HG03103 (cell line): ENCODE results near the gene SRPK3.

ENCODE experiments used
- ATAC-seq: cut with Tn5 transposase; IDR thresholded peaks from one replicate; pipeline ENCODE4 v1.9.1; 2021; ENCODE audit warnings: low read depth; ENCODE audit not compliant: unreplicated experiment

The SRPK3 gene

GRCh38 chrX:153781428-153782047 is 697 bp downstream of the SRPK3 start:
- ATAC-seq, result no peak

DNA sequence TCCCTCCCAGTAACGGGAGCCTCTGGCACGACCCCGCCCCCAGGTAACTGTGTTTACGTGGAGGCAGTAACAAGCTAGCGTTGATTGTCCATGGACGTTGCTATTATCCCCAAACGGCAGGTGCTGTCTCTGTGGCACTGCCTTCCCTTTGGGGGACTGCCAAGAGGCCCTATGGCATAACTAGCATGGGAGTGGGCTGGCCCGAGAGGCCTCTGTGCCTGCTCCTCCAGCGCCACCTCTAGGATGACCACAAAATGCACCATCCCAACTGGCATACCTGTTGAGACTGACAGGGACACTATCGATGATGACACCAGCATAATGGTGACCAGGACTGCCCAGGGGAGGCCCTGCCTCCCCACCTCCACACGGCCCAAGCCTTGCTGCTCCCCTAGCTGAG is 1.5 kb downstream of the SRPK3 start:
- no peak for ATAC-seq

- no peak for ATAC-seq
Observed at GRCh38 chrX:153782871-153783270, 2.0 kb downstream of the SRPK3 start.

DNA sequence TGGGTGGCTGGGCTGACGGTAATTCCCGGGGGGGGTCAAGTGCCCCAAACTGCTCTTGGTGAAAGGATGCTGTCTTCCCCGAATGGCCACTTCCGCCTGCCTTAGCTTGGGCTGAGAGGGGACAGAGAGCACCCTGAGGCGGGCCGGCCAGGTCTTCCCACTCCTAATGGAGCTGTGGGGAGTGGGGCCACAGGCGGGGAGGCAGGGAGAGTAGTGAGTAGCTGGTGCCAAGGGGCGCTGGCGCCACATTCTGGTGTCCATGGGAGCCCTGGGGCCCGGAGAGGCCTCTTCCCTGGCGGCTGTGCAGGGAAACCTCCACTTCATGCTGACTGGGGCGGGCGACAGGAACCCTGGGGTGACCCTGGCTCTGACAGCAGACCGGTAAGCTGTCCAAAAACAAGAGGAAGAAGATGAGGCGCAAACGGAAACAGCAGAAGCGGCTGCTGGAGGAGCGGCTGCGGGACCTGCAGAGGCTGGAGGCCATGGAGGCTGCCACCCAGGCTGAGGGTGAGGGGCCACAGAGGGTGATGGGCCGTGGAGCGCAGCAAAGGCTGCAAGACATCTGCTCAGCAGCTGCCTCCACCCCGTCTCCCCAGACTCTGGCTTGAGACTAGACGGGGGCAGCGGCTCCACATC is 2.7 kb downstream of the SRPK3 start:
- no peak for ATAC-seq

DNA sequence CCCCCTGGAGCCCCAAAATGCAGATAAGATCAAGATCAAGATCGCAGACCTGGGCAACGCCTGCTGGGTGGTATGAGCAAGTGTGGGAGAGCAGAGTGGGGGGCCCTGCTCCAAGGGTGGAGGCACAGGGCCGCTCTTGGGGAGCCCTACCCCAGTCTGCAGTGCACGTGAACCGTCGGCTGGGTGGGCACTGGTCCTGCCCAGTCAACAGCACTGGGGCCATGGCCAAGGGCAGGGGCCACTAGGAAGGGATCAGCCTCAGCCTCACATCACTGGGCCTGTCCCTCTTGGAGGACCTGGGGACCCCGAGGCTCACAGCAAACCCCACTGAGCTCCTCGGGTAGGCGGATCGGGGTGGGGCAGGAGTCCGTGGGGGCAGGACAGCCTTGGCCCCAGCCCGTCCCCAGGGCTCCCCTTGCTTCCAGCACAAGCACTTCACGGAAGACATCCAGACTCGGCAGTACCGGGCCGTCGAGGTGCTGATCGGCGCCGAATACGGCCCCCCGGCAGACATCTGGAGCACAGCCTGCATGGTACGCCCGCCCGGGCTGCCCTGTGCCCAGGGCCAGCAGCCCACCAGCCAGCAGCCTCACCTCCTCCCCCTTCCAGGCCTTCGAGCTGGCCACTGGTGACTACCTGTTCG is 3.6 kb downstream of the SRPK3 start:
- no peak for ATAC-seq

DNA sequence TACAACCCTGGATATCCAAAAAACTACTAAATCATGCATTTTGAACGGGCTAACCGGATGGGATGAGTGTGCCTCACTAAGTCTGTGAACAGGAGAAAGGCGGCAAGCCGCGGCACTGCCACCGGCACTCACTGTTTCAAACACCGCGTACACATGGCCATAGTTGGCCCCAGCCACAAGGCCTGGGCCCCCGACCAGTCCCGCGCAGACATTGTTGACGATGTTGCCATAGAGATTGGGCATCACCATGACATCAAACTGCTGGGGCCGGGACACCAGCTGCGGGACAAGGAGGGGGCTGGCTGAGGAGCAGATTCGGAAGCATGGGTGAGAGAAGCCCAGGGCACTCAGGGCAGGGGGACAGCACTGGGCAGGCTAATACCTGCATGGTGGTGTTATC is 5.8 kb downstream of the SRPK3 start:
- no peak for ATAC-seq

DNA sequence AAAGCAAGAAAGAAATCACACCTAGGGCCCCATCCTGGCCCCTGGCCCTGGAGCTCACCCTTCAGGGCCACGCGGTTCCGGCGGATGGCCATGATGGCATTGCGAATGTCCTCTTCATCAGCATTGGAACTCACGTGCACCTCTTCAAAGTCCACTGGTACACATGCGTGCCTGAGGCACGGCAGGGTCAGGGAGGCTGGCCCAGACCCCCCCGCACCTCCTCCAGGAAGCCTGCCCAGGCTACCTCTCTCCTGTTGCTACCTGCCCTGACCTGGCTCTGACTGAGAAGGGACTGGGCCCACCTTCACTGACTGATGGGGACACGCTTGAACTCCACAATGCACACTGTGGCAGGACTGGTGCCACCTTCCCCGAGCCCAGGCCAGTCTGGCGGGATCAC is 8.8 kb downstream of the SRPK3 start:
- no peak for ATAC-seq

- ATAC-seq, result no peak
Observed at GRCh38 chrX:153791104-153791852, 10.4 kb downstream of the SRPK3 start.

GRCh38 chrX:153792368-153792767 is 11.5 kb downstream of the SRPK3 start:
- no peak for ATAC-seq

DNA sequence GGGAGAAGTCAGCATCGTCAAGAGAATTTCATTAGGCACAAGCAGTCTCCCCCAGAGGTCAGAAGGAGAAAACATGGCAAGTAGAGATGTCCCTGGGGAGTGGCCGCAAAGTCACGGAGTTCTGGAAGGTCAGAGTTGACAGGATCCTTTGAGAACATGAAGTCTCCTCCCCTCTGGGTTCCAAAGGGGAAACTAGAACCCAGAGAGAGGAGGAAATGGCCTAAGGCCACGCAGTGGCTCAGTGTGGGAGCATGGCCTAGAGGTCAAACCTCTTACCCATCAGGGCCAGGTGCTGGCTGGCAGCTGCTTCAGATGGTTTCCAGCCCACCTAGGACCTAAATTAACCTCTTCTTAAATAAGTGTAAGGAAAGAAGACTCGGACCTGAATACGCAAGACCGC is 12.4 kb downstream of the SRPK3 start:
- ATAC-seq, result no peak

DNA sequence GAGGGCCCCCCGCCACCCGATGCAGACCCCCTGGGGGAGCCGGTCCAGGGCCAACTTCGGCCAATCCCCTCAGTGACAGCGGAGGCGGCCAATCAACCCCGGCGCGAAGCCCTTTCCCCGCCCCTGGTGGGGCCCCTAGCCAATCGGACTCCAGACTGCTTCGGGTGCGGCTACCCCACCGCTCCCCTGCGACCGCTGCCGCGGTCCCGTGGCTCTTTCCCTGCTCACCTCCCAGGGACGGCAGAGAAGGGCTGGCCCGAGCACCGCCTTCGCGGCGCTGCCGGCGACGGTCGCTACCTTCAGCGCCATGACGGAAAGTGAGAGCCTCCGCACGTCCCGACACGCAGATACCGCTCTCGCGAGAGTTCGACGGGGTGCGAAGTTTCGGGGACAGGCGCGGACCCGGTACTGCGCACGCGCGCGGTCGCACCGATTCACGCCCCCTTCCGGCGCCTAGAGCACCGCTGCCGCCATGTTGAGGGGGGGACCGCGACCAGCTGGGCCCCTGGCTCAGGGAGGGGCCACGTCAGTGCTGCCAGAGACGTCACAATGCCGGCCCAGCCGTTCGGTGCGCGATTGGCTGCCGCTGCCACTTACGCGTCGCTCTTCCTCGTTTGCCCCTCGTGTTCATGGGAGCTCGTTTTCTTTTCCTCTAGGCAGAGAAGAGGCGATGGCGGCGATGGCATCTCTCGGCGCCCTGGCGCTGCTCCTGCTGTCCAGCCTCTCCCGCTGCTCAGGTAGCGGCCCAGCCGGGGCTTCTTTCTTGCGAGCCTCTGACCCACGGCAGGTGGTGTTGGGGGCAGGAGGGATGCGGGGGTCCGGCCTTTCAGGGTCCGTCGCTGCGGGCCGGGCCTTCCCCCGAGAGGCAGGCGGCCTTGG is 13.4 kb downstream of the SRPK3 start, which contains the start of the genes IDH3G and SSR4:
TSS of gene IDH3G (minus strand) at position 358 of the 879 bp plus-strand sequence. CDS start at position 309, 49 bp downstream.
TSS of gene SSR4 (plus strand) at position 651 of the 879 bp plus-strand sequence. CDS start at position 671, 20 bp downstream.
- ATAC-seq, result peak; percentile 94

DNA sequence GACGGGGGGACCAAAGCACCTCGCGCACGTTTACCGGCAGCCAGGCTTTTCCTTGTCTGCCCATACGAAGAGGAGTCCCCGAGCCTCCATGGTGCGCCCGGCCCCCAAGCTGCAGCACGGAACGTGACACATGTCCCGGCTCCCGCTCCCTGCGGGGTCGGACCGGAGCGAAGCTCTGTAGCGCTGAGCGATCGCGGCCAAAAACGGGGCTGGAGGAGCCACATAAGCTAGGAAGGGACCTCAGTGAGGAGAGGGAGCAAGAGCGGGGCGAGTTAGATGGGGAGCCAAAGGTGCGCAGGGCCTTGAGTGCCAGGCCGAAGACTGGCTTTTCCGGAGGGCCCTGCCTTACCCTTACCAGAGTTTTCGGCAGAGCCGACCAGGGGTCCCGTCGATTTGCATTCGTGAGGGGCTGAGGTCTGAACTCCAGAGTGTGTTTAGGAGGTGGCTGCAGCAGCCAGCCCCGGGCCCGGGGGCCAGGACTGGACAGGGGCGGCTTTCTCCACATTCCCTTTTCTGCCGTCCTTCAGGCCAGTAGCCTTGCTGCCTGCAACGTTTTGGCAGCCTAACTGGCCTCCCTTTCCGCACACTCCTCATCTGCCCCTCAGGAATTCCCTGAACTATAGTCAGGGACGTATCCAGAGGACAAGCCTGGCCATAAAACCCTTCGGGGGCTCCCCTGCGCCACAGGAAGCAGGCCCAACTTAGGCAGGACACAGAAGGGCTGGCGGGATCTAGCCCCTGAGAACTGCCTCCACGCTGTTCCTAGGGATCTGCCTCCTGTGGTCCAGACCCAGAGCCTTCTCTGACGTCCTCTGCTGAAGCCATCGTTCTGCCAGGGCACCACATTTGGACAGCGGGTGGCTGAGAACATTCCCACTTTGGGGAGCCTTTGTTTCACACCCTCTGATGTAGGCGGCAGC is 14.3 kb downstream of the SRPK3 start:
- no peak for ATAC-seq

DNA sequence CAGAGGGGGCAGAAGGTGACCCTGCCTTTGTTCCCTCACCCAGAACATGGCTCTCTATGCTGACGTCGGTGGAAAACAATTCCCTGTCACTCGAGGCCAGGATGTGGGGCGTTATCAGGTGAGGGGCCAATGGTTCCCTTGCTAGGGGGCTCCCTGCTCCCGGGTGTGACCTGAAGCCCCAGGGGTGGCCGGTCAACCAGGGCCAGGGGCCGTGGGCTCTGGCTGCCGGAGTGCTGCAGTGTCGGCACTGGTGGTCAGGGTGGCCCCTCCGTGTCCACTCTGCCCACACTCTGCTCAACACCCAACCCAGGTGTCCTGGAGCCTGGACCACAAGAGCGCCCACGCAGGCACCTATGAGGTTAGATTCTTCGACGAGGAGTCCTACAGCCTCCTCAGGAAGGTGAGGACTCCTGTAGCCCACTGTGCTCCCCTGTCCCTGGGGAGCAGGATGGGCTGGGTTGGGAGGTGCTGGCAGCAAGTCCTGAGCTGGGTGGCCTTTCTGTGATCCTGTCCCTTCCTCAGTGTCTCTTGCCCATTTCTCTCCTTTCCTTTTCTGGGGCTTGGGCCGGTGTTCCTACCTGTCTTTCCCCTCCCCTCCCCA is 16.7 kb downstream of the SRPK3 start:
- no peak for ATAC-seq

DNA sequence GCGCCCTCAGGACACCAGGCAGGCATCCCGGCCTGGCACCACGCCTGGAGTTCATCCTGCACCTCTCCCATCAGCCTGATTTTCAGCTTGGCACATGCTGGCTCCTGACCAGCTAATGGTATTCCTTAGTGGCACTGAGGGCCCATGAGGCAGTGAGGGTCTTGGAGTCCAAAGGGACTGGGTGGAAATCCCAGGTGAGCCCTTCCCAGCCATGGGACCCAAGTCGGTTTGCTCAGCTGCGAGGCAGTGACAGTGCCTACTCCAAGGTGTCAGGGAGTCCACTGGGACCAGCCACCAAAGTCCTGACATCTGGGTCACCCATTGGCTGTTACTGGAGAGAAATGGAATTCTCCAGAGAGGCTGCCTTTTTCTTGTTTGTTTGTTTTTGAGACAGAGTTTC is 18.5 kb downstream of the SRPK3 start:
- no peak for ATAC-seq

DNA sequence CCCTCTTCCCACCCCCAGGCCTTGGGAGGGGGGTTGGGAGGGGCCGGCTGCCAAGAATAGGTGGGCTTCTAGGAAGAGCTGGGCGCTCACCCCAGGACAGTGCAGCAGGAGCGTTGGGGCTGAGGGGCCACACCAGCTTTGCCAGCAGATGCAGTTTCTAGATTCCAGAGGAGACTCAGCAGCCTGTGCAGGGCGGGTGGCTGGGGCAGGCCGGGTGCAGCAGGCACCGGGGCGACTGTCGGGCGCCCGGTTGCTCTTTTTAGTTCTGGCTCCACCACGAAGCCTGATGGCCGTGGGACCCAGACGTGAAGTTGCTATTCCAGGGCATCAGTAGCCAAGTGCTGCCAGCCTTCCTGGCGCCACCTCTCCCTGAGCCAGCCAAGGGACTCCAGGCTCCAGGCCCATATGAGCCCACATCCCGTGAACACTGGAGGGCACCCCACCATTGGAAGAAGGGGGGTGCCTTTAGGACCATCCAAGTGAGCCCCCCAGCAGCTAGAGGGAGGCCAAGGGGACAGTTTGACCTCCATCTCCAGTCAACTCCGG is 19.4 kb downstream of the SRPK3 start:
- ATAC-seq, result no peak

- no peak for ATAC-seq
Observed at GRCh38 chrX:153800746-153801145, 19.9 kb downstream of the SRPK3 start.

GRCh38 chrX:153801669-153802068 is 20.8 kb downstream of the SRPK3 start:
- no peak for ATAC-seq

- no peak for ATAC-seq
Observed at GRCh38 chrX:153802513-153803045, 21.7 kb downstream of the SRPK3 start.
